GM12891 (cell line): Measurements from ENCODE around the gene NAV2.

Source experiments
- POLR2A ChIP-seq: IDR thresholded peaks from 2 replicates; pipeline ENCODE4 v1.6.1; 2011; ENCODE audit warnings: low read depth, low read length, control low read depth
- POLR2AphosphoS5 ChIP-seq: IDR thresholded peaks from 2 replicates; pipeline ENCODE4 v1.6.1; 2011; ENCODE audit warnings: low read depth, low read length, control low read depth
- TAF1 ChIP-seq: IDR thresholded peaks from 2 replicates; pipeline ENCODE4 v1.6.1; 2011; ENCODE audit warnings: low read depth, low read length, control low read depth

DNA sequence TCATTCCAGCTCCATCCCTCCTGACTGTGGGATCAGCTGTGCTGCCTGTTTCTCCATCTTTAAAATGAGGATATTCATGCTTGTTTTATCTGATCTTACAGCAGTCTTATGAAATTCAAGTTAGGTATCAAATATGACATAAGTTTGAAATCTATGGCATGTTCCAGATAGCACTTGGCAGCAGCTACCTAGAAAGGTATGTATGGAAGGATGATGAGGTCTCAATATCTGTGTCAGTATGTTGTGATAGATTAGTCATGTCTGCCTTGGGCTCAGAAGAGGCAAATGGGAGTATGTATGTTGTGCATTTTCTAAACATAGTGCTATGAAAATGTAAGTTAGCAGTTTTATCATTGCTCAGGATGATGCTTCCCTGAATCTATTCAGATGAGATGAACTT, 122.1 kb downstream of the NAV2 start:
- TF ChIP-seq POLR2A (no peak), POLR2AphosphoS5 (no peak), TAF1 (no peak)
